Neural progenitor cell (in vitro differentiated cells): Measurements from ENCODE around the gene TMEM231. TPM values are rescaled to one million over a fixed set of nuclear protein-coding genes. Genes with fewer than 3 reads are reported as not detected.

Experiments used
- DNase-seq: peaks from one replicate; pipeline ENCODE4 v3.0.0-alpha.2; 2016; ENCODE audit warnings: low spot score
- H2AFZ ChIP-seq: fragments of 200-600 bp; sonication (generic); replicated peaks from 2 replicates; pipeline ENCODE4 v1.6.1; 2016; ENCODE audit warnings: antibody characterized with exemption
- H3F3A ChIP-seq: fragments of 200-600 bp; sonication (generic); 2 replicates; pipeline ENCODE4 v1.6.1; 2016; ENCODE audit warnings: antibody characterized with exemption, low read depth
- H3K27ac ChIP-seq: fragments of 200-600 bp; sonication (generic); 2 replicates; pipeline ENCODE4 v1.5.1; 2016; ENCODE audit warnings: mild to moderate bottlenecking
- H3K27me3 ChIP-seq: fragments of 200-600 bp; sonication (generic); 2 replicates; pipeline ENCODE4 v1.6.1; 2016; ENCODE audit warnings: mild to moderate bottlenecking, moderate library complexity
- H3K36me3 ChIP-seq: fragments of 200-600 bp; sonication (generic); 2 replicates; pipeline ENCODE4 v1.5.1; 2016
- H3K4me1 ChIP-seq: fragments of 200-600 bp; sonication (generic); 2 replicates; pipeline ENCODE4 v1.6.1; 2016; ENCODE audit warnings: mixed run types
- H3K4me2 ChIP-seq: fragments of 200-600 bp; sonication (generic); 2 replicates; pipeline ENCODE4 v1.6.1; 2016
- H3K4me3 ChIP-seq: fragments of 200-600 bp; sonication (generic); 2 replicates; pipeline ENCODE4 v1.5.1; 2016
- H3K79me2 ChIP-seq: fragments of 200-600 bp; sonication (generic); 2 replicates; pipeline ENCODE4 v1.6.1; 2016; ENCODE audit warnings: low read depth
- H3K9ac ChIP-seq: fragments of 200-600 bp; sonication (generic); 2 replicates; pipeline ENCODE4 v1.6.1; 2016
- H3K9me3 ChIP-seq: fragments of 200-600 bp; sonication (generic); 2 replicates; pipeline ENCODE4 v1.5.1; 2016; ENCODE audit warnings: low read depth
- H4K20me1 ChIP-seq: fragments of 200-600 bp; sonication (generic); 2 replicates; pipeline ENCODE4 v1.6.1; 2016; ENCODE audit warnings: low read depth
- H3K27ac Mint-ChIP-seq: 3 replicates; pipeline ENCODE4 v1.8.0; 2021; ENCODE audit warnings: mixed read lengths
- H3K27me3 Mint-ChIP-seq: 2 replicates; pipeline ENCODE4 v1.8.0; 2022; ENCODE audit warnings: low read depth, mild to moderate bottlenecking, inconsistent platforms, moderate library complexity, mixed read lengths; ENCODE audit not compliant: insufficient read depth
- H3K36me3 Mint-ChIP-seq: 3 replicates; pipeline ENCODE4 v1.8.0; 2021; ENCODE audit warnings: mixed read lengths
- H3K4me1 Mint-ChIP-seq: 3 replicates; pipeline ENCODE4 v1.8.0; 2021; ENCODE audit warnings: mixed read lengths
- H3K4me3 Mint-ChIP-seq: 3 replicates; pipeline ENCODE4 v1.8.0; 2021; ENCODE audit warnings: mild to moderate bottlenecking, moderate library complexity, mixed read lengths
- H3K9me3 Mint-ChIP-seq: 3 replicates; pipeline ENCODE4 v1.8.0; 2020; ENCODE audit warnings: mixed read lengths
- EZH2 ChIP-seq: fragments of 200-600 bp; sonication (generic); IDR thresholded peaks from 2 replicates; pipeline ENCODE4 v1.6.1; 2017; ENCODE audit warnings: antibody characterized with exemption, mild to moderate bottlenecking, moderate library complexity
- EZH2phosphoT487 ChIP-seq: fragments of 200-600 bp; sonication (generic); IDR thresholded peaks from 2 replicates; pipeline ENCODE4 v1.6.1; 2017; ENCODE audit warnings: antibody characterized with exemption
- total RNA-seq: library from RNA; depleted of rRNA; stranded (reverse); fragments of >200 nt; gene quantifications from 2 replicates; pipeline ENCODE4 v1.2.3, GENCODE V29; 2015; ENCODE audit warnings: low replicate concordance
- TF ChIP-seq, protein P1 (sequence below): fragments of 200-600 bp; sonication (generic); IDR thresholded peaks from 2 replicates; pipeline ENCODE4 v1.5.1; 2017; ENCODE audit warnings: antibody characterized with exemption, mild to moderate bottlenecking

Gene TMEM231
- total RNA-seq, 1 donor from 2014 or later: 10.9 TPM

DNA sequence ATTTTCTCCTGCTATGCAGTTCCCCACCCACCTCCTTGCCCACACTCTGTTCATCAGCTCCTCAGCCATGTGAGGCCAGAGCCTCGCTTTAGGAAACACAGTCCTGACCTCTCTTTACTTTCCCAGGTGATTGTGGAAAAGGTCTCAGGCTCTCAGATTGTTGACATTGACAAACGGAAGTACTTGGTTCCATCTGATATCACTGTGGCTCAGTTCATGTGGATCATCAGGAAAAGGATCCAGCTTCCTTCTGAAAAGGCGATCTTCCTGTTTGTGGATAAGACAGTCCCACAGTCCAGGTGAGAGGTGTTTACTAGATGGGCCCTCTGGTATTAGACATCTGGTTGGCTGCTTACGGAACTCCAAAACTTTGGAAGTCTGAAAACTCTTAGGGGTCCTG lies 11.9 kb upstream of the TMEM231 start:
- peaks cover 20% of the 10 kb centered on the region for H4K20me1 ChIP-seq
- H3K4me3 ChIP-seq: no peak overlapping the region
- no peaks in the 10 kb centered on the region for H3K36me3 ChIP-seq
- TF ChIP-seq, protein P1, sequence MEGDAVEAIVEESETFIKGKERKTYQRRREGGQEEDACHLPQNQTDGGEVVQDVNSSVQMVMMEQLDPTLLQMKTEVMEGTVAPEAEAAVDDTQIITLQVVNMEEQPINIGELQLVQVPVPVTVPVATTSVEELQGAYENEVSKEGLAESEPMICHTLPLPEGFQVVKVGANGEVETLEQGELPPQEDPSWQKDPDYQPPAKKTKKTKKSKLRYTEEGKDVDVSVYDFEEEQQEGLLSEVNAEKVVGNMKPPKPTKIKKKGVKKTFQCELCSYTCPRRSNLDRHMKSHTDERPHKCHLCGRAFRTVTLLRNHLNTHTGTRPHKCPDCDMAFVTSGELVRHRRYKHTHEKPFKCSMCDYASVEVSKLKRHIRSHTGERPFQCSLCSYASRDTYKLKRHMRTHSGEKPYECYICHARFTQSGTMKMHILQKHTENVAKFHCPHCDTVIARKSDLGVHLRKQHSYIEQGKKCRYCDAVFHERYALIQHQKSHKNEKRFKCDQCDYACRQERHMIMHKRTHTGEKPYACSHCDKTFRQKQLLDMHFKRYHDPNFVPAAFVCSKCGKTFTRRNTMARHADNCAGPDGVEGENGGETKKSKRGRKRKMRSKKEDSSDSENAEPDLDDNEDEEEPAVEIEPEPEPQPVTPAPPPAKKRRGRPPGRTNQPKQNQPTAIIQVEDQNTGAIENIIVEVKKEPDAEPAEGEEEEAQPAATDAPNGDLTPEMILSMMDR: no peak
- TF ChIP-seq EZH2: no peak
- no peak for TF ChIP-seq EZH2phosphoT487
- H3F3A ChIP-seq: no peaks in the 10 kb centered on the region
- peaks cover 17% of the 10 kb centered on the region for H3K79me2 ChIP-seq
- no peak overlapping the region for H3K4me2 ChIP-seq
- no peaks in the 10 kb centered on the region for H3K9me3 Mint-ChIP-seq
- peak overlapping the region; percentile 98 for H3K4me3 Mint-ChIP-seq
- no peak overlapping the region for H2AFZ ChIP-seq
- DNase-seq: no peak
- peaks cover 22% of the 10 kb centered on the region for H3K36me3 Mint-ChIP-seq
- no peak overlapping the region for H3K27ac ChIP-seq
- peaks cover 4% of the 10 kb centered on the region for H3K27me3 Mint-ChIP-seq
- peaks cover 4% of the 10 kb centered on the region for H3K27me3 ChIP-seq
- peaks cover 28% of the 10 kb centered on the region for H3K4me1 Mint-ChIP-seq
- no peak overlapping the region for H3K27ac Mint-ChIP-seq
- H3K9ac ChIP-seq: no peak overlapping the region
- H3K4me1 ChIP-seq: peaks cover 5% of the 10 kb centered on the region
- no peaks in the 10 kb centered on the region for H3K9me3 ChIP-seq

DNA sequence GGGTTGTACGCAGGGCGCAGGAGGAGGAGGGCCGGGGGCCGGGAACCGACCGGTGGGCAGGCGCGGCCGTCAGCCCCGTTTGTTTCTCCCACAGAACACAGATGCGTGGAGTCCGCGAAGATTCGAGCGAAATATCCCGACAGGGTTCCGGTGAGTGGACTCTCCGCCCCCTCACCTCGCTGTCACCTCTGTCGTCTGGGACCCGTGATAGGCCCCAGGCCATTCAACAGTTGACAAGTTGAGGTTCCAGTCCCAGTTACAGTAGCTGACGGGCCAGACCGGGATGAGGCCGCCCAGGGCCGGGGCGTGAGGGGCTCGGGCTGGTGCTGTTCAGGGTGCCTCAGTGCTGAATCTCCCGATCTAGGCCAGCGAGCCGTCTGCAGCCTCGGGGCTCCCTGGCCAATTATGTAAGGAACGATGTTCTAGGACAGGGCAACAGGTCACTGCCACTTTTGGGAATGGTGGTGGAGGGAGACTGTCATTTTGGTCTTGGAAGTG lies 10.8 kb upstream of the TMEM231 start:
- Histone ChIP-seq H3K4me1 (peaks cover 5% of the 10 kb centered on the region), H3K9me3 (no peaks in the 10 kb centered on the region), H4K20me1 (peaks cover 20% of the 10 kb centered on the region), H3K27me3 (peaks cover 4% of the 10 kb centered on the region), H3K36me3 (no peaks in the 10 kb centered on the region), H3K4me2 (peak overlapping the region; percentile 95), H3F3A (no peaks in the 10 kb centered on the region), H3K4me3 (peak overlapping the region; percentile 87), H2AFZ (no peak overlapping the region), H3K79me2 (peaks cover 17% of the 10 kb centered on the region), H3K9ac (peak overlapping the region; percentile 81), H3K27ac (no peak overlapping the region)
- no peak overlapping the region for H3K27ac Mint-ChIP-seq
- peak overlapping the region; percentile 98 for H3K4me3 Mint-ChIP-seq
- peaks cover 28% of the 10 kb centered on the region for H3K4me1 Mint-ChIP-seq
- peaks cover 16% of the 10 kb centered on the region for H3K36me3 Mint-ChIP-seq
- TF ChIP-seq EZH2phosphoT487 (no peak), EZH2 (no peak)
- no peaks in the 10 kb centered on the region for H3K9me3 Mint-ChIP-seq
- H3K27me3 Mint-ChIP-seq: peaks cover 4% of the 10 kb centered on the region
- peak; percentile 43 for DNase-seq

DNA sequence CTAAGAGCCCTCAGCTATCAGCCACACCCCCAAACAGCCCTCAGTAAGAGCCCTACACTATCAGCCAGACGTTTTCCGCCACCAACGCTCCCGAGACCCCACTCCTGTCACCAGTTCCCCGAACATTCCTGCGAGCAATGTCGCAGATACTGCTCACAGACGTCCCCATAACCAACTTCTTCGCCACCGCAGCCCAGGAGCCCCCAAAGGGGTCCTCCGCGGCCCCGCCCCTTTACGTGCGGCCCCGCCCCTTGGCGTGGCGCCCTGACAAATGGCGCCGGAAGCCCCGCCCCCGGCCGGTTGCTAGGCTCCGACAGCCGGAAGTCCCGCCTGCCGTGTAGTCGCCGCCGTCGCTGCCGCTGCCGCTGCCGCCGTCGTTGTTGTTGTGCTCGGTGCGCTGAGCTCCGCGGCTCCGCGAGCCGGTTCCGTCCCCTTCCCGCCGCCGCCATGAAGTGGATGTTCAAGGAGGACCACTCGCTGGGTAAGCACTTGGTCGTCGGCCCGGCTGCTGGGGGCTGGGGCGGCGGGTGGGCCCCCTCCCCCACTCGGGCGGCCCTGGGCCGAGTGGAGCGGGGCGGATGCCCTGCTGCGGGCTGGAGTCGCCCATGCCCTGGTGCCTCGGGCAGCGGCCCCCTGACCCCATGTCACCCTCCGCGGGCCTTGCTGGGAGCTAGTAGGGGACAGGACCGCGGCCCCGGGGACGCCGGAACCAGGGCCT lies 10.1 kb upstream of the TMEM231 start, which contains the start of gene GABARAPL2:
TSS of gene GABARAPL2 (plus strand) at position 340 of the 718 bp plus-strand sequence. CDS start at position 448, 108 bp downstream.
- peaks cover 13% of the 10 kb centered on the region for H3K36me3 Mint-ChIP-seq
- peak within 1 kb of the TSS; percentile 94 for H2AFZ ChIP-seq
- H3K9me3 ChIP-seq: no peaks in the 10 kb centered on the region
- peaks cover 4% of the 10 kb centered on the region for H3K27me3 Mint-ChIP-seq
- H4K20me1 ChIP-seq: peaks cover 20% of the 10 kb centered on the region
- no peaks in the 10 kb centered on the region for H3F3A ChIP-seq
- DNase-seq: peak; percentile 98
- no peaks in the 10 kb centered on the region for H3K9me3 Mint-ChIP-seq
- peak within 1 kb of the TSS; percentile 87 for H3K4me3 ChIP-seq
- no peak within 1 kb of the TSS for H3K27ac ChIP-seq
- peaks cover 5% of the 10 kb centered on the region for H3K4me1 ChIP-seq
- peak within 1 kb of the TSS; percentile 50 for H3K27ac Mint-ChIP-seq
- H3K9ac ChIP-seq: peak within 1 kb of the TSS; percentile 81
- H3K4me2 ChIP-seq: peak within 1 kb of the TSS; percentile 95
- H3K4me3 Mint-ChIP-seq: peak within 1 kb of the TSS; percentile 98
- TF ChIP-seq EZH2 (no peak), EZH2phosphoT487 (no peak)
- TF ChIP-seq, protein P1: no peak
- peaks cover 28% of the 10 kb centered on the region for H3K4me1 Mint-ChIP-seq
- peaks cover 4% of the 10 kb centered on the region for H3K27me3 ChIP-seq
- H3K36me3 ChIP-seq: no peaks in the 10 kb centered on the region
- peaks cover 17% of the 10 kb centered on the region for H3K79me2 ChIP-seq

DNA sequence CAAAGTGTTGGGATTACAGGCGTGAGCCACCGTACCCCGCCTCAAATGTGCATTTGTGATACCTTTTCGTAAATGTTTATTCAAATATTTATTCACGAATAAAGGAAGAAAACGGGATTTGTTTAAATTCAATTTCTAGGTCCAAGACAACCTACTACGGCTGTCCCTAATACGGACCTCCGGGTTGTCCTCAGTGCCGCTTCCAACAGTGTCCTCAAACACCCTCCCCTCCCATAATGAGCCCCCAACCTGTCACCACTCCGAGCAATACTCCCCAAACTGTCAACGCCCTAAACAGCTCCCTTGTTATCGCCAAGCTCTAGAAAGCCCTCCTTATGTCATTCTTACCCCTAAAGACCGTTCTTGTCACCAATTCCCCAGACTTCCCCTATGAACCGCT lies 9.6 kb upstream of the TMEM231 start:
- H3K36me3 Mint-ChIP-seq: peaks cover 11% of the 10 kb centered on the region
- peaks cover 28% of the 10 kb centered on the region for H3K4me1 Mint-ChIP-seq
- H3K9me3 Mint-ChIP-seq: no peaks in the 10 kb centered on the region
- H3K4me3 Mint-ChIP-seq: peak overlapping the region; percentile 98
- H4K20me1 ChIP-seq: peaks cover 20% of the 10 kb centered on the region
- peak overlapping the region; percentile 95 for H3K4me2 ChIP-seq
- DNase-seq: no peak
- TF ChIP-seq EZH2phosphoT487 (no peak), EZH2 (no peak)
- TF ChIP-seq, protein P1: no peak
- H2AFZ ChIP-seq: peak overlapping the region; percentile 94
- peak overlapping the region; percentile 50 for H3K27ac Mint-ChIP-seq
- H3K79me2 ChIP-seq: peaks cover 17% of the 10 kb centered on the region
- H3K27me3 Mint-ChIP-seq: peaks cover 6% of the 10 kb centered on the region
- H3F3A ChIP-seq: no peaks in the 10 kb centered on the region
- no peaks in the 10 kb centered on the region for H3K9me3 ChIP-seq
- no peaks in the 10 kb centered on the region for H3K36me3 ChIP-seq
- no peak overlapping the region for H3K9ac ChIP-seq
- H3K4me3 ChIP-seq: peak overlapping the region; percentile 87
- peaks cover 4% of the 10 kb centered on the region for H3K27me3 ChIP-seq
- peaks cover 5% of the 10 kb centered on the region for H3K4me1 ChIP-seq
- H3K27ac ChIP-seq: no peak overlapping the region
